SK-N-SH (cell line): Measurements from ENCODE around the gene IPO4.

Experiments
- CTCF ChIP-seq: fragments of 200-600 bp; sonication (generic); IDR thresholded peaks from 2 replicates; pipeline ENCODE4 v1.6.1; 2017; ENCODE audit warnings: antibody characterized with exemption, mild to moderate bottlenecking, moderate library complexity
- EP300 ChIP-seq, 2 experiments: IDR thresholded peaks; 2 replicates each; pipeline versions ENCODE4 v1.4.0 to v1.6.1; 2012; ENCODE audit warnings: borderline replicate concordance in 1 of 2, low read depth in 1 of 2, low read length in 1 of 2
- YY1 ChIP-seq: IDR thresholded peaks from 2 replicates; pipeline ENCODE4 v1.4.0; 2012; ENCODE audit warnings: low read depth, mild to moderate bottlenecking

GRCh38 chr14:24146453-24146977 lies 42.1 kb downstream of the IPO4 start, which contains the start of gene PSME2:
- no peak for TF ChIP-seq YY1
- TF ChIP-seq CTCF, result no peak
- TF ChIP-seq EP300 (IDR thresholded peaks at IDR 0.05; ENCODE audit: borderline replicate concordance in 1 of 2, low read depth in 1 of 2, low read length in 1 of 2), result no peak
